GM12878 (cell line): ENCODE measurements around the gene FPGS. TPM values are rescaled to one million over a fixed set of nuclear protein-coding genes. Genes with fewer than 3 reads are reported as not detected.

Experiments used
- ATAC-seq: fragments of 200-7000 bp; cut with Tn5 transposase; 3 replicates; pipeline ENCODE4 v1.9.1; 2020; ENCODE audit warnings: mild to moderate bottlenecking, moderate library complexity
- BruUV-seq: library from RNA; stranded (reverse); fragments of 400-500 nt; replicated peaks from 2 replicates; lab custom pipeline; 2021; lab: Mats Ljungman, UMichigan
- CTCF ChIA-PET: fragments of 300-600 bp; sonication (Branson Sonifier 250); formaldehyde crosslinking; extraction: SDS; loops from one replicate; lab custom pipeline; 2021; ENCODE audit warnings: inconsistent platforms; lab: Yijun Ruan, JAX
- POLR2A ChIA-PET: fragments of 350-600 bp; formaldehyde crosslinking; extraction: SDS; loops from one replicate; lab custom pipeline; 2021; ENCODE audit warnings: inconsistent platforms; lab: Charles Lee
- RAD21 ChIA-PET: fragments of 300-600 bp; sonication (Branson Sonifier 250); formaldehyde crosslinking; loops from one replicate; lab custom pipeline; 2023; ENCODE audit warnings: antibody characterized with exemption; ENCODE audit not compliant: unreplicated experiment; lab: Charles Lee
- SMC1A ChIA-PET: fragments of 300-600 bp; sonication (Branson Sonifier 250); formaldehyde crosslinking; loops from one replicate; lab custom pipeline; 2023; ENCODE audit not compliant: unreplicated experiment, uncharacterized antibody; lab: Charles Lee
- DNase-seq: peaks from one replicate; pipeline ENCODE4 v3.0.0-alpha.2; 2011; ENCODE audit warnings: low read depth, low spot score
- FAIRE-seq: peaks from 3 replicates; lab custom pipeline; 2011; peaks lifted over from hg19 to GRCh38; lab: Jason Lieb, UNC
- H2AFZ ChIP-seq: 2 replicates; pipeline ENCODE4 v1.6.0; 2011; ENCODE audit warnings: low read depth, low read length, control low read depth; ENCODE audit not compliant: control insufficient read depth
- H3K27ac ChIP-seq: 2 replicates; pipeline ENCODE4 v1.5.1; 2011; ENCODE audit warnings: control low read depth; ENCODE audit not compliant: control insufficient read depth, insufficient read depth
- H3K27me3 ChIP-seq, 2 experiments: replicated peaks in 1 of 2; 2 replicates each; pipeline versions ENCODE4 v1.6.0 to v1.6.1; 2011; ENCODE audit warnings: low read length in 1 of 2; ENCODE audit not compliant: control insufficient read depth in 2 of 2, insufficient read depth in 2 of 2
- H3K36me3 ChIP-seq, 2 experiments: 2 replicates each; pipeline ENCODE4 v1.5.1; 2011; ENCODE audit warnings: low read length in 1 of 2; ENCODE audit not compliant: control insufficient read depth in 2 of 2, insufficient read depth in 2 of 2
- H3K4me1 ChIP-seq: 2 replicates; pipeline ENCODE4 v1.6.1; 2011; ENCODE audit warnings: mild to moderate bottlenecking, low read length, moderate library complexity, mixed read lengths; ENCODE audit not compliant: control insufficient read depth, insufficient read depth
- H3K4me2 ChIP-seq: 2 replicates; pipeline ENCODE4 v1.6.0; 2011; ENCODE audit warnings: control low read depth; ENCODE audit not compliant: control insufficient read depth, insufficient read depth
- H3K4me3 ChIP-seq: fragments of 200-600 bp; sonication (generic); 2 replicates; pipeline ENCODE4 v1.5.1; 2016
- H3K79me2 ChIP-seq: 2 replicates; pipeline ENCODE4 v1.6.0; 2011; ENCODE audit warnings: low read length; ENCODE audit not compliant: control insufficient read depth, insufficient read depth
- H3K9ac ChIP-seq: 2 replicates; pipeline ENCODE4 v1.8.0; 2011; ENCODE audit warnings: low read length, control low read depth, mixed read lengths; ENCODE audit not compliant: control insufficient read depth, insufficient read depth
- H3K9me3 ChIP-seq: replicated peaks from 3 replicates; pipeline ENCODE4 v1.5.1; 2011; ENCODE audit warnings: mild to moderate bottlenecking, low read length; ENCODE audit not compliant: control insufficient read depth, insufficient read depth
- H4K20me1 ChIP-seq: 2 replicates; pipeline ENCODE4 v1.6.0; 2011; ENCODE audit not compliant: control insufficient read depth, insufficient read depth
- BACH1 ChIP-seq: fragments of 450-650 bp; IDR thresholded peaks from 2 replicates; pipeline ENCODE4 v1.6.1; 2017; ENCODE audit warnings: mild to moderate bottlenecking, borderline replicate concordance
- DPF2 ChIP-seq: fragments of 450-650 bp; IDR thresholded peaks from 2 replicates; pipeline ENCODE4 v1.6.1; 2017; ENCODE audit warnings: mild to moderate bottlenecking
- HDAC2 ChIP-seq: fragments of 200-600 bp; sonication (generic); IDR thresholded peaks from 2 replicates; pipeline ENCODE4 v1.6.1; 2017
- KLF5 ChIP-seq: fragments of 450-650 bp; IDR thresholded peaks from 2 replicates; pipeline ENCODE4 v1.6.1; 2014; ENCODE audit warnings: mild to moderate bottlenecking; ENCODE audit not compliant: partially characterized antibody
- MEF2A ChIP-seq: IDR thresholded peaks from 2 replicates; pipeline ENCODE4 v1.6.1; 2011; ENCODE audit warnings: low read depth, mild to moderate bottlenecking, low read length, moderate library complexity; ENCODE audit not compliant: insufficient read depth
- MYC ChIP-seq: IDR thresholded peaks from 2 replicates; pipeline ENCODE4 v1.6.1; 2011; ENCODE audit warnings: mild to moderate bottlenecking, low read length, moderate library complexity, inconsistent platforms; ENCODE audit not compliant: insufficient read depth, insufficient replicate concordance, insufficient read length, severe bottlenecking
- NFYA ChIP-seq: IDR thresholded peaks from 2 replicates; pipeline ENCODE4 v1.6.1; 2011; ENCODE audit warnings: low read depth, mild to moderate bottlenecking, low read length, improper control_type of control experiment, borderline replicate concordance
- NFYB ChIP-seq: IDR thresholded peaks from 2 replicates; pipeline ENCODE4 v1.6.1; 2011; ENCODE audit warnings: low read depth, mild to moderate bottlenecking, low read length, improper control_type of control experiment, moderate library complexity; ENCODE audit not compliant: insufficient read depth
- NR2C2 ChIP-seq: IDR thresholded peaks from 2 replicates; pipeline ENCODE4 v1.6.1; 2011; ENCODE audit warnings: borderline replicate concordance, low read depth; ENCODE audit not compliant: control insufficient read depth, insufficient read length
- RAD51 ChIP-seq: fragments of 450-650 bp; IDR thresholded peaks from 2 replicates; pipeline ENCODE4 v1.6.1; 2016; ENCODE audit warnings: moderate library complexity, mild to moderate bottlenecking, inconsistent platforms
- SREBF2 ChIP-seq: IDR thresholded peaks from 2 replicates; pipeline ENCODE4 v1.6.1; 2012; ENCODE audit warnings: mild to moderate bottlenecking, low read length
- SUPT20H ChIP-seq: IDR thresholded peaks from 2 replicates; pipeline ENCODE4 v1.6.1; 2011; ENCODE audit warnings: low read depth, mild to moderate bottlenecking, low read length, moderate library complexity, borderline replicate concordance; ENCODE audit not compliant: control insufficient read depth
- SUZ12 ChIP-seq: fragments of 200-600 bp; sonication (generic); IDR thresholded peaks from one replicate; pipeline ENCODE4 v1.6.1; 2018; ENCODE audit warnings: antibody characterized with exemption, mild to moderate bottlenecking; ENCODE audit not compliant: unreplicated experiment
- TCF3 ChIP-seq: IDR thresholded peaks from 2 replicates; pipeline ENCODE4 v1.6.1; 2012; ENCODE audit warnings: low read depth, mild to moderate bottlenecking, low read length, borderline replicate concordance; ENCODE audit not compliant: insufficient read depth
- ZBED1 ChIP-seq: IDR thresholded peaks from 2 replicates; pipeline ENCODE4 v1.6.1; 2016; ENCODE audit warnings: borderline replicate concordance
- ZNF274 ChIP-seq: IDR thresholded peaks from one replicate; pipeline ENCODE4 v1.8.0; 2011; ENCODE audit not compliant: insufficient read length, insufficient read depth
- WGBS: methylation state at CpG from one replicate; pipeline ENCODE4 v1.1.6; 2016; ENCODE audit warnings: low lambda C conversion rate; ENCODE audit not compliant: insufficient replicate concordance, insufficient coverage; ENCODE audit errors: missing lambda C conversion rate; 5-methylcytosine and 5-hydroxymethylcytosine counted together
- in situ Hi-C: fragments of 300-500 bp; cut with MboI; formaldehyde crosslinking; loops from 9 replicates; pipeline ENCODE4 v1.14.3; 2018; ENCODE audit warnings: mixed read lengths
- intact Hi-C: fragments of 100-400 bp; cut with micrococcal nuclease; formaldehyde crosslinking; loops from one replicate; pipeline ENCODE4 v1.14.2; 2022; ENCODE audit not compliant: unreplicated experiment
- polyA plus RNA-seq, 11 experiments: library from polyadenylated mRNA; depleted of rRNA in 4 of 11; unstranded in 6 of 11; stranded (reverse) in 5 of 11; fragments of >200 nt; fragmentation: Nextera tagmentation in 4 of 11; fragmentation: Illumina TruSeq in 1 of 11; extraction: Ambion mirVana in 4 of 11; extraction: Trizol in 1 of 11; gene quantifications; 1 replicate in 1 of 11; 2 replicates in 10 of 11; pipeline versions ENCODE4 v1.2.1 to v1.2.3, GENCODE V29; 2011 to 2016; ENCODE audit warnings: inconsistent platforms in 2 of 11, missing spikeins in 2 of 11, low read depth in 1 of 11
- total RNA-seq, 4 experiments: library from RNA; depleted of rRNA in 3 of 4; stranded (reverse); fragments of >200 nt in 3 of 4; fragmentation: Illumina TruSeq in 1 of 4; extraction: Trizol in 1 of 4; gene quantifications; 2 replicates each; pipeline versions ENCODE4 v1.2.1 to v1.2.3, GENCODE V29; 2013 to 2021
- TF ChIP-seq, protein P1 (sequence below): fragments of 450-650 bp; IDR thresholded peaks from 2 replicates; pipeline ENCODE4 v1.6.1; 2016; ENCODE audit warnings: mild to moderate bottlenecking
- TF ChIP-seq, protein P2 (sequence below): fragments of 450-650 bp; IDR thresholded peaks from 2 replicates; pipeline ENCODE4 v1.6.1; 2017; ENCODE audit warnings: low read depth, mild to moderate bottlenecking, moderate library complexity
- TF ChIP-seq, protein P3 (sequence below): fragments of 450-650 bp; IDR thresholded peaks from 2 replicates; pipeline ENCODE4 v1.6.1; 2017; ENCODE audit warnings: mild to moderate bottlenecking, moderate library complexity

FPGS gene
- total and polyA plus RNA-seq, 10 of the 15 experiments (the other 5 are each of a cell fraction or from before 2014, with no cell fraction given): 1.2 to 127 (median 80.4) TPM

DNA sequence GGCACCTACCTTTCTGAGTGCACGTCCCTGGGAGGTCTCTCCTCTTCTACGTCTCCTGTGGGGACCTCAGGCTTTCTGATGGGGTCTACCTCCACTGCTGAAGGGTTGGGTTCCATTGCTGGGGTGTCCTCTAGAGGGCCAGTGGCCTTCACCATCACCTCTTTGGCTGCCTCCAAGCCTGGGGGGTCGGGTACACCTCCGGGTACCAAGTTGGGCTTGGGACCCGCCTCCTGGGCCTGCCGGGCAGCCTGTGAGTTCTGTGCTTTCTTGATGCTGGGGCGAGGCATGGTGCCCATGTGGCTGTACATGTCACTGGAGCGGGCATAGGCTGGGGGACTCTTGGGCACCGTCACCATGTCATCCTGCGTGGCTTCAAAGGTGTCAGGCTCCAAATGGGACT is 28.7 kb upstream of the FPGS start:
- Histone ChIP-seq H3K79me2 (peaks cover 44% of the 10 kb centered on the region), H3K27ac (no peak overlapping the region), H2AFZ (no peak overlapping the region), H3K9me3 (no peaks in the 10 kb centered on the region), H3K36me3 (peaks cover 0 to 8% of the 10 kb centered on the region in 2 experiments; a peak in 2 of 4 replicates), H3K9ac (no peak overlapping the region), H3K27me3 (no peaks in the 10 kb centered on the region), H3K4me3 (no peak overlapping the region), H4K20me1 (peaks cover under 1% of the 10 kb centered on the region; the same call in 1 of the 2 replicates), H3K4me2 (no peak overlapping the region), H3K4me1 (peaks cover 20% of the 10 kb centered on the region)
- ChIA-PET CTCF (interaction anchor here (9.2 kb wide), 1 partner anchor 10 kb away, joined by 75 read pairs; the partner anchor contains the start of gene CDK9), POLR2A (interaction anchor here (0.9 to 1.0 kb wide), 2 partner anchors 11 to 39 kb away, joined by 3 to 4 read pairs; no protein-coding TSS in a partner anchor), SMC1A (no interaction called here), RAD21 (no interaction called here)
- DNase-seq (no peak), ATAC-seq (no peak), FAIRE-seq (no peak)
- in situ Hi-C loops (no loop called here), intact Hi-C loops (no loop called here)
- WGBS: 93% methylated on average over 10 of the region's 10 CpGs
- BruUV-seq: no TSS peak
- no peak for TF ChIP-seq MEF2A
- TF ChIP-seq NFYA: no peak
- no peak for TF ChIP-seq SUZ12
- no peak for TF ChIP-seq HDAC2
- TF ChIP-seq TCF3: no peak
- TF ChIP-seq SREBF2: no peak
- no peak for TF ChIP-seq KLF5
- TF ChIP-seq, protein P1, sequence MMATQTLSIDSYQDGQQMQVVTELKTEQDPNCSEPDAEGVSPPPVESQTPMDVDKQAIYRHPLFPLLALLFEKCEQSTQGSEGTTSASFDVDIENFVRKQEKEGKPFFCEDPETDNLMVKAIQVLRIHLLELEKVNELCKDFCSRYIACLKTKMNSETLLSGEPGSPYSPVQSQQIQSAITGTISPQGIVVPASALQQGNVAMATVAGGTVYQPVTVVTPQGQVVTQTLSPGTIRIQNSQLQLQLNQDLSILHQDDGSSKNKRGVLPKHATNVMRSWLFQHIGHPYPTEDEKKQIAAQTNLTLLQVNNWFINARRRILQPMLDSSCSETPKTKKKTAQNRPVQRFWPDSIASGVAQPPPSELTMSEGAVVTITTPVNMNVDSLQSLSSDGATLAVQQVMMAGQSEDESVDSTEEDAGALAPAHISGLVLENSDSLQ: no peak
- TF ChIP-seq DPF2: no peak
- no peak for TF ChIP-seq MYC
- no peak for TF ChIP-seq SUPT20H
- no peak for TF ChIP-seq ZNF274
- TF ChIP-seq, protein P2, sequence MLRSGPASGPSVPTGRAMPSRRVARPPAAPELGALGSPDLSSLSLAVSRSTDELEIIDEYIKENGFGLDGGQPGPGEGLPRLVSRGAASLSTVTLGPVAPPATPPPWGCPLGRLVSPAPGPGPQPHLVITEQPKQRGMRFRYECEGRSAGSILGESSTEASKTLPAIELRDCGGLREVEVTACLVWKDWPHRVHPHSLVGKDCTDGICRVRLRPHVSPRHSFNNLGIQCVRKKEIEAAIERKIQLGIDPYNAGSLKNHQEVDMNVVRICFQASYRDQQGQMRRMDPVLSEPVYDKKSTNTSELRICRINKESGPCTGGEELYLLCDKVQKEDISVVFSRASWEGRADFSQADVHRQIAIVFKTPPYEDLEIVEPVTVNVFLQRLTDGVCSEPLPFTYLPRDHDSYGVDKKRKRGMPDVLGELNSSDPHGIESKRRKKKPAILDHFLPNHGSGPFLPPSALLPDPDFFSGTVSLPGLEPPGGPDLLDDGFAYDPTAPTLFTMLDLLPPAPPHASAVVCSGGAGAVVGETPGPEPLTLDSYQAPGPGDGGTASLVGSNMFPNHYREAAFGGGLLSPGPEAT: no peak
- no peak for TF ChIP-seq BACH1
- no peak for TF ChIP-seq NFYB
- TF ChIP-seq RAD51: no peak
- TF ChIP-seq, protein P3, sequence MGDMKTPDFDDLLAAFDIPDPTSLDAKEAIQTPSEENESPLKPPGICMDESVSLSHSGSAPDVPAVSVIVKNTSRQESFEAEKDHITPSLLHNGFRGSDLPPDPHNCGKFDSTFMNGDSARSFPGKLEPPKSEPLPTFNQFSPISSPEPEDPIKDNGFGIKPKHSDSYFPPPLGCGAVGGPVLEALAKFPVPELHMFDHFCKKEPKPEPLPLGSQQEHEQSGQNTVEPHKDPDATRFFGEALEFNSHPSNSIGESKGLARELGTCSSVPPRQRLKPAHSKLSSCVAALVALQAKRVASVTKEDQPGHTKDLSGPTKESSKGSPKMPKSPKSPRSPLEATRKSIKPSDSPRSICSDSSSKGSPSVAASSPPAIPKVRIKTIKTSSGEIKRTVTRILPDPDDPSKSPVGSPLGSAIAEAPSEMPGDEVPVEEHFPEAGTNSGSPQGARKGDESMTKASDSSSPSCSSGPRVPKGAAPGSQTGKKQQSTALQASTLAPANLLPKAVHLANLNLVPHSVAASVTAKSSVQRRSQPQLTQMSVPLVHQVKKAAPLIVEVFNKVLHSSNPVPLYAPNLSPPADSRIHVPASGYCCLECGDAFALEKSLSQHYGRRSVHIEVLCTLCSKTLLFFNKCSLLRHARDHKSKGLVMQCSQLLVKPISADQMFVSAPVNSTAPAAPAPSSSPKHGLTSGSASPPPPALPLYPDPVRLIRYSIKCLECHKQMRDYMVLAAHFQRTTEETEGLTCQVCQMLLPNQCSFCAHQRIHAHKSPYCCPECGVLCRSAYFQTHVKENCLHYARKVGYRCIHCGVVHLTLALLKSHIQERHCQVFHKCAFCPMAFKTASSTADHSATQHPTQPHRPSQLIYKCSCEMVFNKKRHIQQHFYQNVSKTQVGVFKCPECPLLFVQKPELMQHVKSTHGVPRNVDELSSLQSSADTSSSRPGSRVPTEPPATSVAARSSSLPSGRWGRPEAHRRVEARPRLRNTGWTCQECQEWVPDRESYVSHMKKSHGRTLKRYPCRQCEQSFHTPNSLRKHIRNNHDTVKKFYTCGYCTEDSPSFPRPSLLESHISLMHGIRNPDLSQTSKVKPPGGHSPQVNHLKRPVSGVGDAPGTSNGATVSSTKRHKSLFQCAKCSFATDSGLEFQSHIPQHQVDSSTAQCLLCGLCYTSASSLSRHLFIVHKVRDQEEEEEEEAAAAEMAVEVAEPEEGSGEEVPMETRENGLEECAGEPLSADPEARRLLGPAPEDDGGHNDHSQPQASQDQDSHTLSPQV: no peak
- TF ChIP-seq NR2C2: no peak
- TF ChIP-seq ZBED1: no peak
